Panc1 (cell line): Measurements from ENCODE around the gene TBC1D22A. TPM values are rescaled to one million over a fixed set of nuclear protein-coding genes. Genes with fewer than 3 reads are reported as not detected.
A peak's percentile ranks its signal among the peaks of the same experiment; 100 is the strongest.

ENCODE experiments used
- ATAC-seq: fragments of 200-7000 bp; cut with Tn5 transposase; 2 replicates; pipeline ENCODE4 v1.9.1; 2020; ENCODE audit warnings: mild to moderate bottlenecking, moderate library complexity
- BruUV-seq: library from RNA; stranded (reverse); fragments of 400-500 nt; replicated peaks from 2 replicates; lab custom pipeline; 2021; lab: Mats Ljungman, UMichigan
- CTCF ChIA-PET: fragments of 300-600 bp; sonication (Branson Sonifier 250); formaldehyde crosslinking; loops from one replicate; lab custom pipeline; 2022; ENCODE audit warnings: antibody characterized with exemption; lab: Charles Lee
- POLR2A ChIA-PET: fragments of 300-600 bp; sonication (Branson Sonifier 250); formaldehyde crosslinking; loops from one replicate; lab custom pipeline; 2022; ENCODE audit warnings: antibody characterized with exemption; lab: Charles Lee
- DNase-seq: peaks from one replicate; pipeline ENCODE4 v3.0.0-alpha.2; 2010; ENCODE audit warnings: low read depth, low spot score
- H3K27ac ChIP-seq: 2 replicates; pipeline ENCODE4 v1.5.1; 2011; ENCODE audit warnings: mild to moderate bottlenecking, low read length, inconsistent platforms
- H3K27me3 ChIP-seq: fragments of 200-500 bp; sonication (Bioruptor generic); 2 replicates; pipeline ENCODE4 v1.6.0; 2014; ENCODE audit warnings: low read length, inconsistent platforms; ENCODE audit not compliant: control insufficient read depth, insufficient read depth
- H3K36me3 ChIP-seq: fragments of 200-500 bp; sonication (Bioruptor generic); 2 replicates; pipeline ENCODE4 v1.5.1; 2014; ENCODE audit warnings: inconsistent platforms, mild to moderate bottlenecking, low read length, moderate library complexity; ENCODE audit not compliant: control insufficient read depth, insufficient read depth
- H3K4me1 ChIP-seq: 2 replicates; pipeline ENCODE4 v1.5.1; 2011; ENCODE audit warnings: inconsistent platforms, mild to moderate bottlenecking, low read length, moderate library complexity; ENCODE audit not compliant: control insufficient read depth, insufficient read depth
- H3K4me3 ChIP-seq, 2 experiments: 2 replicates each; pipeline ENCODE4 v1.5.1; 2011 to 2012; ENCODE audit warnings: low read depth in 2 of 2, low read length in 2 of 2, mild to moderate bottlenecking in 2 of 2, inconsistent platforms in 1 of 2, moderate library complexity in 1 of 2
- H3K9me3 ChIP-seq: fragments of 200-500 bp; sonication (Bioruptor generic); 2 replicates; pipeline ENCODE4 v1.5.1; 2014; ENCODE audit warnings: low read depth, mild to moderate bottlenecking, inconsistent platforms, low read length, moderate library complexity; ENCODE audit not compliant: control insufficient read depth, insufficient read depth
- CTCF ChIP-seq: fragments of 450-650 bp; IDR thresholded peaks from 2 replicates; pipeline ENCODE4 v1.5.1; 2017; ENCODE audit warnings: mild to moderate bottlenecking
- POLR2AphosphoS5 ChIP-seq: IDR thresholded peaks from 2 replicates; pipeline ENCODE4 v1.6.1; 2012; ENCODE audit warnings: mild to moderate bottlenecking, low read depth, low read length, moderate library complexity
- REST ChIP-seq, 2 experiments: IDR thresholded peaks; 2 replicates each; pipeline ENCODE4 v1.6.1; 2011 to 2012; ENCODE audit warnings: low read depth in 2 of 2, control low read depth in 1 of 2, low read length in 1 of 2, mild to moderate bottlenecking in 1 of 2, moderate library complexity in 1 of 2; ENCODE audit not compliant: insufficient read depth in 1 of 2
- SIN3A ChIP-seq: IDR thresholded peaks from 2 replicates; pipeline ENCODE4 v1.6.1; 2012; ENCODE audit warnings: low read depth, mild to moderate bottlenecking, low read length, moderate library complexity, borderline replicate concordance; ENCODE audit not compliant: insufficient read depth
- TCF7L2 ChIP-seq: IDR thresholded peaks from 2 replicates; pipeline ENCODE4 v1.6.1; 2011; ENCODE audit warnings: mild to moderate bottlenecking, low read depth, low read length, inconsistent platforms
- in situ Hi-C: cut with HindIII; loops from 2 replicates; pipeline ENCODE4 v1.10.0; 2016; ENCODE audit warnings: low sequenced_read_pairs, low pct_unique_long_range_greater_than_20kb
- intact Hi-C: fragments of 100-400 bp; cut with micrococcal nuclease; formaldehyde crosslinking; loops from one replicate; pipeline ENCODE4 v1.10.0; 2022; ENCODE audit not compliant: unreplicated experiment
- total RNA-seq: library from RNA; stranded (reverse); gene quantifications from one replicate; pipeline ENCODE4 v1.2.1, GENCODE V29; 2021; ENCODE audit not compliant: unreplicated experiment

Gene TBC1D22A
- total RNA-seq, 1 experiment from 2014 or later: 28.7 TPM

- no peaks in the 10 kb centered on the region; the same call in 1 of the 2 replicates for H3K36me3 ChIP-seq
- intact Hi-C loops: no loop called here
- no TSS peak for BruUV-seq
- POLR2A ChIA-PET: interaction anchor here (0.5 to 0.8 kb wide), 2 partner anchors 18 to 252 kb away, joined by 3 read pairs; no protein-coding TSS in a partner anchor
- H3K9me3 ChIP-seq: no peaks in the 10 kb centered on the region
- H3K27me3 ChIP-seq: no peaks in the 10 kb centered on the region
- H3K4me3 ChIP-seq: no peak overlapping the region
- in situ Hi-C loops: no loop called here
- H3K4me1 ChIP-seq: peaks cover 32% of the 10 kb centered on the region
- TF ChIP-seq TCF7L2 (peak; percentile 47; the same call in 1 of the 2 replicates), CTCF (no peak), POLR2AphosphoS5 (0 out of 2 replicates have a peak, but pooled peaks have one; percentile 30)
- peak overlapping the region; percentile 71; the same call in 1 of the 2 replicates for H3K27ac ChIP-seq
- CTCF ChIA-PET: no interaction called here
- ATAC-seq (peak; percentile 31; the same call in 1 of the 2 replicates), DNase-seq (no peak)
These were observed 19.8 kb upstream of the TBC1D22A start for GRCh38 chr22:46742576-46743221.

GRCh38 chr22:46744581-46744980 lies 17.9 kb upstream of the TBC1D22A start:
- CTCF ChIA-PET: no interaction called here
- ATAC-seq (no peak), DNase-seq (no peak)
- Histone ChIP-seq H3K9me3 (no peaks in the 10 kb centered on the region), H3K36me3 (no peaks in the 10 kb centered on the region), H3K27ac (peak overlapping the region; percentile 51; the same call in 1 of the 2 replicates), H3K4me1 (peaks cover 23% of the 10 kb centered on the region), H3K27me3 (no peaks in the 10 kb centered on the region), H3K4me3 (no peak overlapping the region)
- BruUV-seq: no TSS peak
- intact Hi-C loops: no loop called here
- POLR2A ChIA-PET: no interaction called here
- TF ChIP-seq REST (IDR thresholded peaks at IDR 0.05; ENCODE audit: insufficient read depth in 1 of 2, low read depth in 2 of 2, low read length in 1 of 2) (no peak), SIN3A (no peak), TCF7L2 (no peak), POLR2AphosphoS5 (no peak), CTCF (no peak)
- in situ Hi-C loops: no loop called here
